Activated CD8-positive, alpha-beta memory T cell treated with anti-CD3 and anti-CD28 coated beads, Interleukin-2, amount 50 U/mL, for 24 hours (primary cell): Measurements from ENCODE around the gene AUTS2.

Experiments
- DNase-seq: peaks from one replicate; pipeline ENCODE4 v3.0.0-alpha.2; 2020; ENCODE audit errors: extremely low read depth

The AUTS2 gene

GRCh38 chr7:70383066-70383782, 784.9 kb downstream of the AUTS2 start:
- DNase-seq, result no peak

- no peak for DNase-seq
These were observed 785.7 kb downstream of the AUTS2 start for GRCh38 chr7:70384024-70384423.

DNA sequence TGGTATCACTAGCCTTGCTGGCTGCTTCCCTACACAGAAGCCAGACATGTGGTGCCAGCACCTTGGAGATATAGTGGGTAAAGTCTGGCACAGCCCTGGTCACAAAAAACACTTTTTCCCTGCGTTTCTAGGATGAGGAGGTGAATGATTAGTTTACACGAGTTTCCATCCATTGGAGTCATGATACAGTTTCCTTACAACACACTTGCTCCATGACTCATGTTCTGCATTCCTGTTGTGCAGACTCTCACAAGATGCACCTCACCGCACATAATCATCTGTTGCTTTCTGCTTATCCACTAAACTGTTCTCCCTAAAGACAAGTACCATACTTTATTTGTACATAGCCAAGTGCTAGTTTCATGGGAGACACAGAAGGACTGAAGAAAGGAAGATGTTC, 786.6 kb downstream of the AUTS2 start:
- DNase-seq, result no peak

GRCh38 chr7:70387217-70387616, 788.9 kb downstream of the AUTS2 start:
- no peak for DNase-seq

DNA sequence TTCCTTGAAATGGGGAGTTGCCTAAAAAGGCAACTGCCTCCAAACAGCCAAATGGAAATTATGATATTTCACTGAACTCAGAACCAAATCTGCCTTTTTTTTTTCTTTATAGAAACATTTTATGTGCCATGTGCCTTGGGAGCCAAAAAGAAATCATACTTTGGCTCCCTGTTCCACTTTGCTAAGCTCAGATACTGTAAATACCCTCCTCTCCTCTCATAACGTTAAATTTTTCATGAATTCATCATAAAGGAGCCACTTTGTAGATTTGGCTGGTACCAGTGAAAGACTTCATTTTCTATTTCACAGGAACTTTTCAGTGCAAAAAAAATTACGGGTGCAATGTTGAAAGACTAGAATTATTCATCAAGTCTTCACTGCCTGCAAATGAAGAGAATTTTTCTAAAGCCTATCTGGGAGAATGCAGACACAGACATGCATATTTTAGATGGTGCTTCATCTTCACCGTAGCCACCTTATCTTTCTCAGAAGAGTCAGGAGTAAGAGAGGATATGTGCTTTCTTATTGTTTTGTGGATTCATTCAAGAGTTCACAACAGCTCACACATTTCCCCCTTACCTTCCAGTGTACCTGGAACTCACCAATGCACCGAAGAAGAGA, 791.4 kb downstream of the AUTS2 start:
- DNase-seq, result no peak

DNA sequence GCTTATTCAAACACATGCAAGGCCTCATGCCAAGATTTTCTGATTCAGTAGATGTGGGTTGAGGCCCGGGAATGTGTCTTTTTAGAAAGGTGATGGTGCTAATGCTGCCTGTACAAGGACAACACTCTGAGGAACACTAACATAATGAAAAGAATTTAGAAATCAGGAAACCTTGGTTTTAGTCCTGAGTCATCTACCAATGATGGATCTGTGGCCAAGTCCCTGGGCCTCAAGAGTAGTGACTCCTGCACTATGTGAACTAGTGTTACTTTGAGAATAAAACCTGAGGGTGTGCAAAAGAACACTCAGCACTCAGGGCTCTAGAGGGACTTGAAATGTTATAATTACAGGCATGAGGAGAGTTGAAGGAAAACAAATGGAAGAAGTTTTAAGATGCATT, 792.0 kb downstream of the AUTS2 start:
- DNase-seq, result no peak

- DNase-seq, result no peak
These were observed 794.1 kb downstream of the AUTS2 start for GRCh38 chr7:70392256-70392876.

GRCh38 chr7:70392877-70393435, 794.7 kb downstream of the AUTS2 start:
- DNase-seq, result no peak

- no peak for DNase-seq
These were observed 795.7 kb downstream of the AUTS2 start for GRCh38 chr7:70393956-70394355.

GRCh38 chr7:70400829-70401380, 802.6 kb downstream of the AUTS2 start:
- no peak for DNase-seq

- no peak for DNase-seq
These were observed 803.8 kb downstream of the AUTS2 start for GRCh38 chr7:70402069-70402468.

- no peak for DNase-seq
These were observed 807.0 kb downstream of the AUTS2 start for GRCh38 chr7:70405241-70405640.

DNA sequence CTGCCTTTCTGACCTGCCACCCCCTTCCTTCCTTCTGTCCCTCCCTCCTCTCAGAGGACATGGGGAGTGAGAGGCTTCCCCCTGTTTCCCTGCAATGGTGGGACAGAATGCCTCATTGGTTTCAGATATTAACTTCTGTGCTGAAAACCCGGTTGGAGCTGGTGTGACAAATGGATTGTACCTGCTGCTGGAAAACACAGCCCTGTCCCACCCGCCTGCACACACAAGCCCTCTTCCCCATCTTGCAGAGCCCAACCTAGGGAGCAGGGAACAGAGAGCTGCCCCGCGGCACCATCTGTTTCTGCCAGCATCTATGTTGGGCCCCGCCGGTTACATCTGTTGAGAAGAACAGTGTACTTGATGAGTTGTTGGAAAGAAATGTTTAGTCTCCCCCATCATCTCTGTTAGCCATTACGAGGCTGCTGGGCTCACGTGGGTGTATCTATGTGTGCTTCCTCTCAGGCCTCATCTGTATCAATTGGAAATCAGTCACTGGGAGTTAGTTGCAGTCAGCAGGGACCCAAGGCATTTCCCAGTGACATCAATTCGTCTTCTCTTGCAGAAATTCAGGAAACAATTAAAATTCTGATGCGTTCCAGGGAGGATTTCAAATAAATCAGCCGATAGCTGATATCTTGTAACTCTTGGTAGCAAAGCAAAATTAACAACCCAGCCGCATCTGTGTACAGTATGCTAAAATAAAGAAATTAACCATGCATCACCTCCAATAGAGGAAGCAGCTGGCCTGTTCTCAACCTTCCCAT, 808.1 kb downstream of the AUTS2 start:
- DNase-seq, result no peak

DNA sequence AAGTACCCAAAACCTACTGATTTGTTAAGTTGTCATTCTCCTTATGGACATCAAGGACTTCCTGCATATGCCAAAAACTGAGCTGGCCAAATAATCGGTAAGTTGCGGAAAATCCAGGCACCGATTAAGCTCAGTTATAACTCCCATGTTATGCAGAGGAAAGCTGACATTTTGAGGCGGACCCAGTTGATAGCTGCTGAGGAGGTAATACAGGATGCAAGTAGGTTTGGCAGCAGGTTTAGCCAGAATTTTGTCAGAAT, 808.6 kb downstream of the AUTS2 start:
- DNase-seq, result no peak

GRCh38 chr7:70408477-70408876, 810.2 kb downstream of the AUTS2 start:
- DNase-seq, result no peak

- DNase-seq, result no peak
These were observed 810.6 kb downstream of the AUTS2 start for GRCh38 chr7:70408891-70409290.

DNA sequence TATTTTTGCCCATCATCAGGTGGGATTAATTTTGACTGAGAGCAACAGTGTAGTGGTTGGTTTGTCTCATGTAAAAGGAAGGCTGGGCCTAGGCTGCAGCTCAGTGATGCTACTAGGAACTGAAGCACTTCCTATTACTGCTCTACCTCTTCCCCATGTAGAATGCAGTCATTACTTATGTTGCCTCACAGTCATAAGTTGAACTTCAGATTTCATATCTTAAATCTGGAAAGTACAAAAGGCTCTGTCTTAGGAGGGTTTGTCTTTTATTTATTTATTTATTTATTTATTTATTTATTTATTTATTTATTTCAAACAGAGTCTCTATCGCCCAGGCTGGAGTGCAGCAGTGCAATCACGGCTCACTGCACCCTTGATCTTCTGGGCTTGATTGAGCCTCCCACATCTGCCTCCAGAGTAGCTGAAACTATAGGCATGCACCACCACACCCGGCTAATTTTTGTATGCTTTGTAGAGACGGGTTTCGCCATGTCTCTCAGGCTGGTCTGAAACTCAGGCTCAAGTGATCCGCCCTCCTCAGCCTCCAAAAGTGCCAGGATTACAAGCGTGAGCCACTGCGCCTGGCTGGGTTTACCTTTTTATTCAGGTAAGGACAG, 812.0 kb downstream of the AUTS2 start:
- no peak for DNase-seq

DNA sequence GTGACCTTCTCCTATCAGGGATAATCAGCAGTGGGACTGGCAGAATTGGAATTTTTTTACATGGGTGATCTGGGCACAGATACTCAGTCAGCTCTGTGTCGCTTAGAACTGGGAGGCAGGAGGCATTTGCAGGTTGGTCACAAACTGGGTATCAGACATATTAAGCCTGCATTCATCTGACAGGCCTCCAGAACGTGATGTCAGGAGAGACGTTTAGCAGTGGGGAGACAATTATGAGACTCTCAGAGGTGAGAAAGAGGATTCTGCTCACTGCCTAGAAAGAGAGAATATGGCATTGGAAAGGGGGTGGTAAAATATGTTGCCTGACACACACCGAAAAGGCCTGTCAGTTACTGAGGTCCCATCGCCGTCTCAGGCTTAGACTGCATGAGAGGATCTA, 816.1 kb downstream of the AUTS2 start:
- DNase-seq, result no peak

DNA sequence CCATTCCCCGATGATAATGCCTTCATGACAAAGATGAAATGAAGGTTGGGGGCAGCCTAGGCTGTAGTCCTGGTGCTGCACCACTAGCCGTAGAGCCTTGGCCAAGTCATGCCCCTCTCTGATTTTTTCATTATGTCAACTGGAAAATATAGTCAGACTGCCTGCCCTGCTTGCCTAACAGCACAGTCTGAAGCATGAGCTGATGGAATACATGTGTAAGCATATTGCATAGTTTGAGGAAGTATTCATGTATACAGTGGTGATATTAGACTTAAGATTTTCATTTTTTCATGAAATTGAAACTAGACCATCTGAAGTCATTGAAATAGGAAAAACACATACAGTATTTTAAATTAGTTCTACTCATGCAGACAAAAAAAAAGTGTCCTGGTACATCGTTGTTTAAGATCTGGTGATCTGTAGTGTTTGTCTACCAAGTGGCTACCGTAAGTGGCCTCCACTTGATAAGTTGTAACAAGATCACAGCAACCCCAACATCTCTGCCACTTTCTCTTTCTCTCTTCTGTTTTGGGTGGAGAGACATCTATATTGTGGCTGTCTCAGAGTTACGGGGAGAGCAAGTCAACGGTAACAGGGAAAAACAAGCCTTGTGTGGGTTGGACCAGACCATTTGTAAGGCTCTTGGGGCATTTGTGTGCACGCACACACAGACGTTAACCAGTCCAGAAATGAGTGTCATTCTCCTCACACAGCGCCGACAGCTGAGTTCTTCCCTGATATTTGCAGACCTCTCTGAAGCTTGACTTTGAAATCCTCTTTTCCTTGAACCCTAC, 817.1 kb downstream of the AUTS2 start:
- DNase-seq, result no peak

- DNase-seq, result no peak
These were observed 818.2 kb downstream of the AUTS2 start for GRCh38 chr7:70416347-70416985.
